ENCODE measurements around the gene COL24A1. TPM values are rescaled to one million over a fixed set of nuclear protein-coding genes. Genes with fewer than 3 reads are reported as not detected.

COL24A1 gene
- total RNA-seq, 1 experiment from 2014 or later, result not detected

DNA sequence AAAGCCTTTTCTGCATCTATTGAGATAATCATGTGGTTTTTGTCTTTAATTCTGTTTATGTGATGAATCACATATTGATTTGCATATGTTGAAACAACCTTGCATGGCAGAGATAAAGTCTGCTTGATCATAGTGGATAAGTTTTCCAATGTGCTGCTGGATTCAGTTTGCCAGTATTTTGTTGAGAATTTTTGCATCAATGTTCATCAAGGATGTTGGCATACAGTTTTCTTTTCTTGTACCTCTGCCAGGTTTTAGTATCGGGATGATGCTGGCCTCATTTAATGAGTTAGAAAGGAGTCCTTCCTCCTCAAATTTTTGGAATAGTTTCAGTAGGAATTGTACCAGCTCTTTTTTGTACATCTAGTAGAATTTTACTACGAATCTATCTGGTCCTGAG, 55.0 kb downstream of the COL24A1 start:
- H3K36me3 ChIP-seq (ENCODE audit: control insufficient read depth in 1 of 2, insufficient read depth in 2 of 2, low read length in 2 of 2), result no peaks in the 10 kb centered on the region
- no peaks in the 10 kb centered on the region for H3K4me1 ChIP-seq (ENCODE audit: control insufficient read depth in 1 of 2, insufficient read depth in 2 of 2, low read length in 2 of 2)
- POLR2A ChIA-PET, result no interaction called here
- H3K4me2 ChIP-seq (ENCODE audit: low read length), result no peak overlapping the region
- no peak for DNase-seq (ENCODE audit: low read depth, low spot score)
- no peaks in the 10 kb centered on the region for H4K20me1 ChIP-seq (ENCODE audit: insufficient read depth)
- H3K27me3 ChIP-seq (ENCODE audit: insufficient read depth, low read length), result no peaks in the 10 kb centered on the region
- no peak overlapping the region for H3K4me3 ChIP-seq (replicated peaks in 1 of 2; ENCODE audit: low read depth in 1 of 2, low read length in 2 of 2)
- no TSS peak for BruUV-seq (replicated peaks)
- H3K9ac ChIP-seq (ENCODE audit: low read length), result no peak overlapping the region
- no peak overlapping the region for H3K27ac ChIP-seq (ENCODE audit: low read depth, low read length)
- no peaks in the 10 kb centered on the region for H3K9me2 ChIP-seq (ENCODE audit: insufficient read depth)
- TF ChIP-seq, protein P1, sequence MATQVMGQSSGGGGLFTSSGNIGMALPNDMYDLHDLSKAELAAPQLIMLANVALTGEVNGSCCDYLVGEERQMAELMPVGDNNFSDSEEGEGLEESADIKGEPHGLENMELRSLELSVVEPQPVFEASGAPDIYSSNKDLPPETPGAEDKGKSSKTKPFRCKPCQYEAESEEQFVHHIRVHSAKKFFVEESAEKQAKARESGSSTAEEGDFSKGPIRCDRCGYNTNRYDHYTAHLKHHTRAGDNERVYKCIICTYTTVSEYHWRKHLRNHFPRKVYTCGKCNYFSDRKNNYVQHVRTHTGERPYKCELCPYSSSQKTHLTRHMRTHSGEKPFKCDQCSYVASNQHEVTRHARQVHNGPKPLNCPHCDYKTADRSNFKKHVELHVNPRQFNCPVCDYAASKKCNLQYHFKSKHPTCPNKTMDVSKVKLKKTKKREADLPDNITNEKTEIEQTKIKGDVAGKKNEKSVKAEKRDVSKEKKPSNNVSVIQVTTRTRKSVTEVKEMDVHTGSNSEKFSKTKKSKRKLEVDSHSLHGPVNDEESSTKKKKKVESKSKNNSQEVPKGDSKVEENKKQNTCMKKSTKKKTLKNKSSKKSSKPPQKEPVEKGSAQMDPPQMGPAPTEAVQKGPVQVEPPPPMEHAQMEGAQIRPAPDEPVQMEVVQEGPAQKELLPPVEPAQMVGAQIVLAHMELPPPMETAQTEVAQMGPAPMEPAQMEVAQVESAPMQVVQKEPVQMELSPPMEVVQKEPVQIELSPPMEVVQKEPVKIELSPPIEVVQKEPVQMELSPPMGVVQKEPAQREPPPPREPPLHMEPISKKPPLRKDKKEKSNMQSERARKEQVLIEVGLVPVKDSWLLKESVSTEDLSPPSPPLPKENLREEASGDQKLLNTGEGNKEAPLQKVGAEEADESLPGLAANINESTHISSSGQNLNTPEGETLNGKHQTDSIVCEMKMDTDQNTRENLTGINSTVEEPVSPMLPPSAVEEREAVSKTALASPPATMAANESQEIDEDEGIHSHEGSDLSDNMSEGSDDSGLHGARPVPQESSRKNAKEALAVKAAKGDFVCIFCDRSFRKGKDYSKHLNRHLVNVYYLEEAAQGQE (IDR thresholded peaks at IDR 0.05; ENCODE audit: low read depth), result no peak
- TF ChIP-seq, protein P2, sequence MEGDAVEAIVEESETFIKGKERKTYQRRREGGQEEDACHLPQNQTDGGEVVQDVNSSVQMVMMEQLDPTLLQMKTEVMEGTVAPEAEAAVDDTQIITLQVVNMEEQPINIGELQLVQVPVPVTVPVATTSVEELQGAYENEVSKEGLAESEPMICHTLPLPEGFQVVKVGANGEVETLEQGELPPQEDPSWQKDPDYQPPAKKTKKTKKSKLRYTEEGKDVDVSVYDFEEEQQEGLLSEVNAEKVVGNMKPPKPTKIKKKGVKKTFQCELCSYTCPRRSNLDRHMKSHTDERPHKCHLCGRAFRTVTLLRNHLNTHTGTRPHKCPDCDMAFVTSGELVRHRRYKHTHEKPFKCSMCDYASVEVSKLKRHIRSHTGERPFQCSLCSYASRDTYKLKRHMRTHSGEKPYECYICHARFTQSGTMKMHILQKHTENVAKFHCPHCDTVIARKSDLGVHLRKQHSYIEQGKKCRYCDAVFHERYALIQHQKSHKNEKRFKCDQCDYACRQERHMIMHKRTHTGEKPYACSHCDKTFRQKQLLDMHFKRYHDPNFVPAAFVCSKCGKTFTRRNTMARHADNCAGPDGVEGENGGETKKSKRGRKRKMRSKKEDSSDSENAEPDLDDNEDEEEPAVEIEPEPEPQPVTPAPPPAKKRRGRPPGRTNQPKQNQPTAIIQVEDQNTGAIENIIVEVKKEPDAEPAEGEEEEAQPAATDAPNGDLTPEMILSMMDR (IDR thresholded peaks at IDR 0.05 in 2 of 3, conservative IDR thresholded peaks at IDR 0.05 in 1 of 3; ENCODE audit: borderline replicate concordance in 1 of 3, insufficient read depth in 1 of 3, low read depth in 2 of 3, low read length in 2 of 3), result no peak
- no peak for TF ChIP-seq ZNF274 (IDR thresholded peaks at IDR 0.05; ENCODE audit: low read depth, low read length)
- no peak for TF ChIP-seq EGR1 (IDR thresholded peaks at IDR 0.05; ENCODE audit: low read depth)
- no peak for TF ChIP-seq CBX3 (IDR thresholded peaks at IDR 0.05; ENCODE audit: low read depth)
- TF ChIP-seq ELF1 (IDR thresholded peaks at IDR 0.05; ENCODE audit: borderline replicate concordance, low read depth), result no peak
- TF ChIP-seq FOSL1 (IDR thresholded peaks at IDR 0.05; ENCODE audit: low read depth), result no peak
- TF ChIP-seq YY1 (IDR thresholded peaks at IDR 0.05; ENCODE audit: extremely low read depth, insufficient replicate concordance, low read depth, low read length), result no peak
- no peak for TF ChIP-seq SRF (IDR thresholded peaks at IDR 0.05; ENCODE audit: low read depth)
- TF ChIP-seq, protein P3, sequence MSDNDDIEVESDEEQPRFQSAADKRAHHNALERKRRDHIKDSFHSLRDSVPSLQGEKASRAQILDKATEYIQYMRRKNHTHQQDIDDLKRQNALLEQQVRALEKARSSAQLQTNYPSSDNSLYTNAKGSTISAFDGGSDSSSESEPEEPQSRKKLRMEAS (IDR thresholded peaks at IDR 0.05), result no peak
- TF ChIP-seq, protein P4, sequence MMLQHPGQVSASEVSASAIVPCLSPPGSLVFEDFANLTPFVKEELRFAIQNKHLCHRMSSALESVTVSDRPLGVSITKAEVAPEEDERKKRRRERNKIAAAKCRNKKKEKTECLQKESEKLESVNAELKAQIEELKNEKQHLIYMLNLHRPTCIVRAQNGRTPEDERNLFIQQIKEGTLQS (IDR thresholded peaks at IDR 0.05), result no peak
- no peak for TF ChIP-seq CEBPB (IDR thresholded peaks at IDR 0.05; ENCODE audit: low read depth)
- TF ChIP-seq, protein P5, sequence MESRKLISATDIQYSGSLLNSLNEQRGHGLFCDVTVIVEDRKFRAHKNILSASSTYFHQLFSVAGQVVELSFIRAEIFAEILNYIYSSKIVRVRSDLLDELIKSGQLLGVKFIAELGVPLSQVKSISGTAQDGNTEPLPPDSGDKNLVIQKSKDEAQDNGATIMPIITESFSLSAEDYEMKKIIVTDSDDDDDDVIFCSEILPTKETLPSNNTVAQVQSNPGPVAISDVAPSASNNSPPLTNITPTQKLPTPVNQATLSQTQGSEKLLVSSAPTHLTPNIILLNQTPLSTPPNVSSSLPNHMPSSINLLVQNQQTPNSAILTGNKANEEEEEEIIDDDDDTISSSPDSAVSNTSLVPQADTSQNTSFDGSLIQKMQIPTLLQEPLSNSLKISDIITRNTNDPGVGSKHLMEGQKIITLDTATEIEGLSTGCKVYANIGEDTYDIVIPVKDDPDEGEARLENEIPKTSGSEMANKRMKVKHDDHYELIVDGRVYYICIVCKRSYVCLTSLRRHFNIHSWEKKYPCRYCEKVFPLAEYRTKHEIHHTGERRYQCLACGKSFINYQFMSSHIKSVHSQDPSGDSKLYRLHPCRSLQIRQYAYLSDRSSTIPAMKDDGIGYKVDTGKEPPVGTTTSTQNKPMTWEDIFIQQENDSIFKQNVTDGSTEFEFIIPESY (IDR thresholded peaks at IDR 0.05; ENCODE audit: extremely low read depth, insufficient replicate concordance, low read length), result no peak
- RAD21 ChIA-PET (ENCODE audit: low non-redundant PET in 1 of 2, low total read pairs in 2 of 2, uncharacterized antibody in 2 of 2, unreplicated experiment in 2 of 2), result no interaction called here
- no peaks in the 10 kb centered on the region for H3K9me3 ChIP-seq (ENCODE audit: control insufficient read depth in 1 of 2, insufficient read depth in 1 of 2, low read depth in 1 of 2, low read length in 2 of 2)
- no peaks in the 10 kb centered on the region for H3K79me2 ChIP-seq (ENCODE audit: insufficient read depth, low read length)
- CTCF ChIA-PET, result no interaction called here
- ATAC-seq, result no peak
- no peak overlapping the region for H2AFZ ChIP-seq (ENCODE audit: low read depth, low read length, poor library complexity, severe bottlenecking)
- intact Hi-C loops (cut with micrococcal nuclease), result no loop called here

Measured in HCT116 (cell line).